Measurements from ENCODE around the gene NHSL1.

The NHSL1 gene

GRCh38 chr6:138494312-138494711 is 5.0 kb downstream of the NHSL1 start:
- no peak for DNase-seq

- no peak for DNase-seq
These were observed 5.9 kb downstream of the NHSL1 start for GRCh38 chr6:138493413-138493812.

- no peak for DNase-seq
These were observed 6.4 kb downstream of the NHSL1 start for GRCh38 chr6:138492871-138493270.

GRCh38 chr6:138492113-138492512 is 7.2 kb downstream of the NHSL1 start:
- DNase-seq: no peak

- DNase-seq: no peak
These were observed 8.3 kb downstream of the NHSL1 start for GRCh38 chr6:138491017-138491416.

- no peak for DNase-seq
These were observed 9.4 kb downstream of the NHSL1 start for GRCh38 chr6:138489846-138490245.

- DNase-seq: no peak
These were observed 12.1 kb downstream of the NHSL1 start for GRCh38 chr6:138487102-138487604.

- DNase-seq: no peak
These were observed 12.8 kb downstream of the NHSL1 start for GRCh38 chr6:138486249-138487101.

GRCh38 chr6:138485586-138486248 is 13.6 kb downstream of the NHSL1 start:
- no peak for DNase-seq

- DNase-seq: no peak
These were observed 14.2 kb downstream of the NHSL1 start for GRCh38 chr6:138485005-138485545.

- DNase-seq: no peak
These were observed 15.1 kb downstream of the NHSL1 start for GRCh38 chr6:138484018-138484731.

- DNase-seq: no peak
These were observed 16.5 kb downstream of the NHSL1 start for GRCh38 chr6:138482816-138483215.

- DNase-seq: no peak
These were observed 18.9 kb downstream of the NHSL1 start for GRCh38 chr6:138480279-138480949.

- no peak for DNase-seq
These were observed 21.3 kb downstream of the NHSL1 start for GRCh38 chr6:138477913-138478539.

- no peak for DNase-seq
These were observed 23.2 kb downstream of the NHSL1 start for GRCh38 chr6:138476116-138476515.

- DNase-seq: no peak
These were observed 26.1 kb downstream of the NHSL1 start for GRCh38 chr6:138473144-138473543.

- no peak for DNase-seq
These were observed 30.8 kb downstream of the NHSL1 start for GRCh38 chr6:138468320-138469015.

- no peak for DNase-seq
These were observed 31.4 kb downstream of the NHSL1 start for GRCh38 chr6:138467901-138468300.

GRCh38 chr6:138465007-138465645 is 34.2 kb downstream of the NHSL1 start:
- DNase-seq: peak in 1 of 2 donors; percentile 4

GRCh38 chr6:138464085-138464484 is 35.2 kb downstream of the NHSL1 start:
- DNase-seq: no peak

- no peak for DNase-seq
These were observed 37.6 kb downstream of the NHSL1 start for GRCh38 chr6:138461647-138462046.
